ENCODE data around the gene IL34.

IL34 gene

DNA sequence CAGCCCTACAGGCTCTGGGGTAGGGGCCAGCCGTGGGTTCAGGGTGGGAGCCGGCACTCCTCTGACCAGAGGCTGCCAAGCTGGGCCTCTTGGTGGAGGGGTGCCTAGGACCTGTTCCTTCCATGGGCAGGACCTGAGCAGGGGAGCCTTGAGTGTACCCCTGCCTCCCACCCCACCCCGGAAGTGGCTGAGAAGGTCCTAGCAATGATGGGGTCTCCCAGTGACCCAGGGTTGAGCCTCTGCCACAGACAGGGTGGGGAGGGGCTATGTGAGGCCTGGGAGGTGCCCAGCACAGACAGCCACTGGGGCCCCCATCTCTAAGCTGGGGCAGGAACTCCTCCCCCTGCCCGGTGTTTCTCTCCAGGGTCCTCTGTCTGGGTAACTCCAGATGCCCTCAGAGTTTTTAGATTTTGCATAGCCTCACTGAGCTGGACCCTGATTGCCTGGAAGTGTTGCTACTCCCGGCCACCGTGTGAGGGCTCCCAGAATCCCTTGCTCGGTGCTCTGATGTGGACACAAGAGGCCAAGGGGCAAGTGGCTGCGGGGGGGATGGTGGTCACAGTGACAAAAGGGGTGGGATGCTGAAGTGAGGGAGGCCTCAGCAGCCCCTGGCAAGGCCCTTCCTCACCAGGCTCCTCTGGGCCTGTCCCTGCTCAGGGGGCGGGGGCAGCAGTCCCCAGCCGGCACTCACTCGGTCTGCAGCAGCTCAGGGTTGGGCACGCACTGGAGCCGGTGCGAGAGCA, 45.9 kb downstream of the IL34 start:
- no peak for DNase-seq (ENCODE audit: low read depth)
- TF ChIP-seq, protein P1, sequence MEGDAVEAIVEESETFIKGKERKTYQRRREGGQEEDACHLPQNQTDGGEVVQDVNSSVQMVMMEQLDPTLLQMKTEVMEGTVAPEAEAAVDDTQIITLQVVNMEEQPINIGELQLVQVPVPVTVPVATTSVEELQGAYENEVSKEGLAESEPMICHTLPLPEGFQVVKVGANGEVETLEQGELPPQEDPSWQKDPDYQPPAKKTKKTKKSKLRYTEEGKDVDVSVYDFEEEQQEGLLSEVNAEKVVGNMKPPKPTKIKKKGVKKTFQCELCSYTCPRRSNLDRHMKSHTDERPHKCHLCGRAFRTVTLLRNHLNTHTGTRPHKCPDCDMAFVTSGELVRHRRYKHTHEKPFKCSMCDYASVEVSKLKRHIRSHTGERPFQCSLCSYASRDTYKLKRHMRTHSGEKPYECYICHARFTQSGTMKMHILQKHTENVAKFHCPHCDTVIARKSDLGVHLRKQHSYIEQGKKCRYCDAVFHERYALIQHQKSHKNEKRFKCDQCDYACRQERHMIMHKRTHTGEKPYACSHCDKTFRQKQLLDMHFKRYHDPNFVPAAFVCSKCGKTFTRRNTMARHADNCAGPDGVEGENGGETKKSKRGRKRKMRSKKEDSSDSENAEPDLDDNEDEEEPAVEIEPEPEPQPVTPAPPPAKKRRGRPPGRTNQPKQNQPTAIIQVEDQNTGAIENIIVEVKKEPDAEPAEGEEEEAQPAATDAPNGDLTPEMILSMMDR (IDR thresholded peaks at IDR 0.05; ENCODE audit: insufficient read depth, low read depth, low read length, missing control alignments): no peak

DNA sequence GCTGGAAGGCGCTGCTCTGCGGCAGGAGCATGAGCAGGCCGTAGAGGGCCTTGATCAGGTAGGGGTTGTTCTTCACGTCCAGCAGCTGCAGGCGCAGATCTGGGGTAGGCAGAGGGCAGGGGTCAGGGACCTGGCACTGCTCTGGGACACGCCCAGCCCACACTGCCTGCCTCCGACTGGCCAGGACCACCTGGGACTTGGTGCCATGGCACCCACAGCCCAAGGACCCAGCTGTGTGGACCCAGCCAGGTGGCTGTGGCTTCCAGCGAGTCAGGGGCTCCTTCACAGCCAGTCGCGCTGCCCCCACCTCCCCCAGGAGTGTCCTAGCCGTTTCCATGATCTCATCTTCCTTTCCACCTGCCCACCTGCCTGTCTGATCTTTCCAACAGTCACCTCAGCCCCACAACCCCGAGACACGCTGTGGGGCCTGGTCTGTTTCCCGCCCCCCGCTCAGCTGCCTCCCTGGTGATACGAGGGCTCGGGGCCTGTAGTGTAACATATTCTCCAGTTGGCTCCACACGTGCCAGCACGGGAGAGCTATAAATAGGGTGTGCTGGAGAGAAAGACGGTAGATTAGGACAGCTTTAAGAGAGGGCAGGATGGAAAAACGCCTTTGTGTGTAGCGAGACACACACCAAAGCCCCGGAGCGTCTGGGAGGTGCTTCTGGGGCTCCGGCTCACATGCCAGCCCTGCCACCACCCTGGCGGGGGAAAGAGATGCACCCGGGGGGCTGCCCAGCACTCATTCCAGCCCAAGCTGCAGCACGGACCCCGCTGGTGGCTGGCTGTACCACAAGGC, 46.7 kb downstream of the IL34 start:
- TF ChIP-seq, protein P1 (IDR thresholded peaks at IDR 0.05; ENCODE audit: insufficient read depth, low read depth, low read length, missing control alignments): no peak
- no peak overlapping the region for H3K4me3 ChIP-seq (ENCODE audit: low read depth, low read length)
- DNase-seq (ENCODE audit: low read depth): no peak

More for the DNA sequence above, 45.9 kb downstream of the IL34 start:
- H3K4me3 ChIP-seq (ENCODE audit: low read depth, low read length): no peak overlapping the region

DNA sequence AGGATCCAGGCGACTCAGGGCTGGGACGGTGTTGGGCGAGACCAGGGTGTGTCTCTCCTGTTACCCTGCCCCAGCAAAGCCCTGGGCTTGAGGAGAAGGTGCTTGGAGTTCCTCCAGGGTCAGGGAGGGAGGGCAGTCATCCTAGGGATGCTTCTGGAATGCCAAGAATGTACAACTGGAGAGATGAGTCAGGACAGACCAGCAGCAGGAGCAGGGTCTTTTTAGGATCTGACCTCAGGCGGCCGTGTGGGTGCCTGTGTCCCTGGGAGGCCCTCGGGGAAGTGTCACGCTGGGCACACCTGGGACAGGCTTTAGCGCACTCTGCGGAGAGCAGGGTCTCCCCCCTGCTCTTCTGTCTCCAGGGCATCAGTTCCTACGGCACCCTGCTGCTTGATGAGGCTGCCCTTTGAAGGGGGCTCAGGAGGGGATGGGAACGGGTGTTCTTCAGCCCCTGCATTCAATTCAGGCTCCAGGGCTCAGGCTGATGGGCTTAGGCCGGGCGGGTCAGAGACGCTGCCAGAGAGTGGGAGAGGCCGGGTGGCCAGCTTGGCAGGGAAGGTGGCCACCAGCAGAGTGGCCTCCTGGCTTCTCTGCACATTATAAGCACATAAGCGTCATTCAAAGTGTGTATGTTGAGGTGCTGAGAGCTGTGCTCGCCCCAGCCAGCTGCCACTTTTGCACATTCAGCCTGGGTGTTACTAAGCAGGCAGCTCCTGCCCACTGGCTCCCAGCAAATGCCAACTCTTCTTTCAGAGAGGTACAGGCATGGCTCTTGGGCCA, 47.9 kb downstream of the IL34 start:
- TF ChIP-seq, protein P1 (IDR thresholded peaks at IDR 0.05; ENCODE audit: insufficient read depth, low read depth, low read length, missing control alignments): no peak
- no peak overlapping the region for H3K4me3 ChIP-seq (ENCODE audit: low read depth, low read length)
- no peak for DNase-seq (ENCODE audit: low read depth)

DNA sequence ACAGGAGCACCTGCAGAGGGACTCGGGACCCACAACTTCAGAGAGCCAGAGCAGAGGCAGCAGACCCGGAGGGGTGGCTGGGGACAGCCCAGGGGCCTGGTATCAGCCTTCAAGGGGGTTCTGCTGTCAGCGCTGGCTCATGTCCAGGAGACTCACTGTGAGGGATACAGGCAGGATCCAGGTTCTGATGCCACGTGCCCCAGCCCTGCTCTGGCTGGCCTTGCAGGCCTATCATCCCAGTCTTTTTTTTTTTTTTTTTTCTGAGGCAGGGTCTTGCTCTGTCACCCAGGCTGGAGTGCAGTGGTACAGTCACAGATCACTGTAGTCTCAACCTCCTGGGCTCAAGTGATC, 48.5 kb downstream of the IL34 start:
- TF ChIP-seq, protein P1 (IDR thresholded peaks at IDR 0.05; ENCODE audit: insufficient read depth, low read depth, low read length, missing control alignments): no peak
- DNase-seq (ENCODE audit: low read depth): no peak
- H3K4me3 ChIP-seq (ENCODE audit: low read depth, low read length): no peak overlapping the region

DNA sequence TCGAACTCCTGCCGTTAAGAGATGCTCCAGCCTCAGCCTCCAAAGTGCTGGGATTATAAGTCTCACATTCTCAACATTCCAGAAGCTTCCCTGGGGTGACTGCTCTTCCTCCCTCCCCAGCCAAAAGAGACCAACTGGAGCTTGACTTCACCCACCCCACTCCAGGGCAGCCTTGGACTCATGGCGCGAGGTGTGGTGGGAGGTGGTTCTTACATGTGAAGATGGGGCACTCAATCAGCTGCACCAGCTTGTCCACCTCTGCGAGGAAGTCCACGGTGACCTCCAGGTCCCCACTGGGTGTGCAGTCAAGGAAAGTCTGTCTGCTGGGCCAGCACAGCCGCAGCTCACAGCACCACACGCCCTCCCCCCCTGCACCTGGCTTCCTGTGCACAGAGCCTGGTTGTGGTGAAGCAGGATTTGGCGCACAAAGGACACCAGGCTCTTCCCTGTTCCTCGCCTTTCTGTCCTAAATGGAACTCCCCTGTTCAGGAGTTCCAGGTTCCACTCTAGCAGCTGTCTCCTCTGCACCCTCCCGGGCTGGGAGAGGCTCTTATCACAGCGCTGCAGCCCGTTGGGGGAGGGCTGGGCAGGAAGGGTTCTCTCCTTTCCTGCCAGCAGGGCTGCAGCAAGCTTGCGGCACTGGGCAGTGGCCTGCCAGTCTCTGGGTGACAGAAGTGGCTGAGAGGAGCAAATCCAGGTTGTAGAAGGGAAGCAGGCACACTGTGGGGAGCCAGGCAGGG, 49.1 kb downstream of the IL34 start:
- no peak for DNase-seq (ENCODE audit: low read depth)
- H3K4me3 ChIP-seq (ENCODE audit: low read depth, low read length): no peak overlapping the region
- TF ChIP-seq, protein P1 (IDR thresholded peaks at IDR 0.05; ENCODE audit: insufficient read depth, low read depth, low read length, missing control alignments): no peak

DNA sequence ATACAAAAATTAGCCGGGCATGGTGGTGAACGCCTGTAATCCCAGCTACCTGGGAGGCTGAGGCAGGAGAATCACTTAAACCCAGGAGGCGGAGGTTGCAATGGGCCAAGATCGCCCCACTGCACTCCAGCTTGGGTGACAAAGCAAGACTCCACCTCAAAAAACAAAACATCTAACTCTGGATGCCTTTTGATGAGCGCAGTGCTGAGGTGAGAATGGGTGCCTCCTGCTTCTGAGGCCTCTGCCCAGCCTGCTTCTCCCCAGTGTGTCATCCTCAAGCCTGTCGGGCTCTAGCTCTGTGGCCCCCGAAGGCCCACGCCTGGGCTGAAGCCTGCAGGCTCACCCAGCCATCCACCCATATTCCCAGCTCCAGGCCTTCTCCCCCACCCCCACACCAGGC, 50.0 kb downstream of the IL34 start:
- TF ChIP-seq, protein P1 (IDR thresholded peaks at IDR 0.05; ENCODE audit: insufficient read depth, low read depth, low read length, missing control alignments): no peak
- H3K4me3 ChIP-seq (ENCODE audit: low read depth, low read length): no peak overlapping the region
- no peak for DNase-seq (ENCODE audit: low read depth)

Measured in GM12865 (cell line).